ENCODE results near the gene FKBP6.
A peak's percentile ranks its signal among the peaks of the same experiment; 100 is the strongest.
"Not testable (repeated sequence)": the region's sequence is repeated elsewhere in the genome, so short reads cannot be mapped to it uniquely, and the experiment has no call there.

The FKBP6 gene

DNA sequence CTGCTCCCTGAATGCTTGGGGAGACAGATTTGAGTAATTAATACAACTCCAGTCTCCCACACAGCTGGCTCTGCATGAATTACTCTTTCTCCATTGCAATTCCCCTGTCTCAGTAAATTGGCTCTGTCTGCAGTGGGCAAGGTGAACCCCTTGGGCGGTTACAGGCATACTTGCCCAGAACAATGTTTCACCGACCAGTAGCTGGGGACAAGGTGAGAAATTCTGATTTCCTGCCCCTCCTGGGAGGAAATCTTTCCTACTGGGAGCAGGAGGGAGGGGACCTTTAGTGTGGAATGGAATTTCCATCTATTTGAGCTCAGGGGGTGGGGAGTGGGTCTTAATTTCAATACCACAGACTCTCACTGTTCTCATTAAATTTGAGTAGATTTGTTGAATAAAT lies 63.4 kb downstream of the FKBP6 start:
- no peak overlapping the region for H3K27ac ChIP-seq (ENCODE audit: low read depth, low read length, severe bottlenecking)
- H3K4me3 ChIP-seq (ENCODE audit: extremely low read depth, insufficient read depth, low read length, poor library complexity, severe bottlenecking) = no peak overlapping the region
- no peaks in the 10 kb centered on the region for H3K36me3 ChIP-seq (ENCODE audit: control insufficient read depth, insufficient read depth, low read length)
- peaks cover 13% of the 10 kb centered on the region for H3K9me3 ChIP-seq (ENCODE audit: control insufficient read depth, low read length)
- no peaks in the 10 kb centered on the region for H3K4me1 ChIP-seq (ENCODE audit: control insufficient read depth, insufficient read depth, low read length, poor library complexity, severe bottlenecking)
- WGBS, 2 experiments (ENCODE audit: insufficient coverage in 2 of 2) = 38% methylated on average over 2 of the region's 2 CpGs; no CpG with 5 or more reads in 1 of the 2 experiments

DNA sequence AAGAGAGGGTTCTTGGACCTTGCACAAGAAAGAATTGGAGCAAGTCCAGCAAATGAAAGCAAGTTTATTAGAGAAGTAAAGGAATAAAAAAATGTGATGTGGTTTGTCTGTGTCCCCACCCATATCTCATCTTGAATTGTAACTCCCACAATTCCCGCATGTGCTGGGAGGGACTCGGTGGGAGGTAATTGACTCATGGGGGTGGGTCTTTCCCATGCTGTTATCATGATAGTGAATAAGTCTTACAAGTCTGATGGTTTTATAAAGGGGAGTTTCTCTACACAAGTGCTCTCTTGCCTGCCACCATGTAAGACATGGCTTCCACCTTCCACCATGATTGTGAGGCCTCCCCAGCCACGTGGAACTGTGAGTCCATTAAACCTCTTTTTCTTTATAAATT lies 66.5 kb downstream of the FKBP6 start:
- peaks cover 5% of the 10 kb centered on the region for H3K4me1 ChIP-seq (ENCODE audit: control insufficient read depth, insufficient read depth, low read length, poor library complexity, severe bottlenecking)
- no peaks in the 10 kb centered on the region for H3K36me3 ChIP-seq (ENCODE audit: control insufficient read depth, insufficient read depth, low read length)
- no peak overlapping the region for H3K4me3 ChIP-seq (ENCODE audit: extremely low read depth, insufficient read depth, low read length, poor library complexity, severe bottlenecking)
- H3K9me3 ChIP-seq (ENCODE audit: control insufficient read depth, low read length) = peaks cover 4% of the 10 kb centered on the region
- no CpG with 5 or more reads among the region's 3 CpGs for WGBS, 2 experiments (ENCODE audit: insufficient coverage in 2 of 2)
- no peak overlapping the region for H3K27ac ChIP-seq (ENCODE audit: low read depth, low read length, severe bottlenecking)

DNA sequence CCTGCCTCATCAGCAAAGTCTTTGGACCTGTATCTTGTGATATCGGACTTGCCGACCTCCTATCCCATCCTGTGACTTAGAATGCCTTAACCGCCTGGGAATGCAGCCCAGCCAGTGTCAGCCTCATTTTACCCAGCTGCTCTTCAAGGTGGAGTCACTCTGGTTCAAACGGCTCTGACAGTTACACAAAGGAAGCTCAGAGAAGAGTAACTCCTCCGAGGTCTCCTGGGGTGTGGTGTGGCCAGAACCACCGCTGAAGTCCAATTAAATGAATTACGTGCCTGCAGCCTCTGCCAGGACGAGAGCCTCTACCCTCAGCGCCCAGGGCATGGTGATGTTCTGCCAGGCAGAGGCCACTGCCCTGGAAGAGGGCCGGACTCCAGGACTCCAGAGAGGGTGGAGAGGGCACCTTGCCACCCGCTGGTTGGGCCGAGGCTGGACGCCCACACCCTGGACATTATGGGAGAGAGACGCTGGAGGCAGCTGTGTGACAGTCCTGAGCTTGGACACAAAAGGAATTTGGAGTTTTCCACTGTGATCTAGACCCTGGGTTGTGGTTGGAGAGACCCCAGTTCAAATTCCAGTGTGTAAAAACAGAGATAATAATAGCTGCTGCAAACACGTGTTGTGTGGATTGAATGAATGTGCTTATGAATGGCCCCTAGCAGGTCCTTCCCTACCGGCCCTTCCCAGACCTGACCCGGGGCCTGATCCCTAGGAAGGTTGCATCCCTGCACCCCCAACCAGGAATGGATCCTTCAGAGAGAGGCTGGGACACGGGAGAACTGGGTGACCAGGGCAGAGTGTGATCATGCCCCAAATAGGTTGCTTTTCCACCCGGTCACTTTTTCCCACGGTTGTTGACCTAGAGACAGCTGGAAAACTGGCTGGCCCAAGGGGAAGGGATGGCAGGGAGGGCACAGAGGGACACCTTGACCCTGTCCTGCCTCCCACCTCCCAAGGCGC lies 67.9 kb downstream of the FKBP6 start:
- H3K4me3 ChIP-seq (ENCODE audit: extremely low read depth, insufficient read depth, low read length, poor library complexity, severe bottlenecking) = no peak overlapping the region
- H3K4me1 ChIP-seq (ENCODE audit: control insufficient read depth, insufficient read depth, low read length, poor library complexity, severe bottlenecking) = peaks cover 5% of the 10 kb centered on the region
- WGBS, 2 experiments (ENCODE audit: insufficient coverage in 2 of 2) = 83 to 85% methylated on average over 15 to 19 of the region's 21 CpGs
- H3K27ac ChIP-seq (ENCODE audit: low read depth, low read length, severe bottlenecking) = no peak overlapping the region
- H3K9me3 ChIP-seq (ENCODE audit: control insufficient read depth, low read length) = peaks cover 4% of the 10 kb centered on the region
- H3K36me3 ChIP-seq (ENCODE audit: control insufficient read depth, insufficient read depth, low read length) = no peaks in the 10 kb centered on the region

DNA sequence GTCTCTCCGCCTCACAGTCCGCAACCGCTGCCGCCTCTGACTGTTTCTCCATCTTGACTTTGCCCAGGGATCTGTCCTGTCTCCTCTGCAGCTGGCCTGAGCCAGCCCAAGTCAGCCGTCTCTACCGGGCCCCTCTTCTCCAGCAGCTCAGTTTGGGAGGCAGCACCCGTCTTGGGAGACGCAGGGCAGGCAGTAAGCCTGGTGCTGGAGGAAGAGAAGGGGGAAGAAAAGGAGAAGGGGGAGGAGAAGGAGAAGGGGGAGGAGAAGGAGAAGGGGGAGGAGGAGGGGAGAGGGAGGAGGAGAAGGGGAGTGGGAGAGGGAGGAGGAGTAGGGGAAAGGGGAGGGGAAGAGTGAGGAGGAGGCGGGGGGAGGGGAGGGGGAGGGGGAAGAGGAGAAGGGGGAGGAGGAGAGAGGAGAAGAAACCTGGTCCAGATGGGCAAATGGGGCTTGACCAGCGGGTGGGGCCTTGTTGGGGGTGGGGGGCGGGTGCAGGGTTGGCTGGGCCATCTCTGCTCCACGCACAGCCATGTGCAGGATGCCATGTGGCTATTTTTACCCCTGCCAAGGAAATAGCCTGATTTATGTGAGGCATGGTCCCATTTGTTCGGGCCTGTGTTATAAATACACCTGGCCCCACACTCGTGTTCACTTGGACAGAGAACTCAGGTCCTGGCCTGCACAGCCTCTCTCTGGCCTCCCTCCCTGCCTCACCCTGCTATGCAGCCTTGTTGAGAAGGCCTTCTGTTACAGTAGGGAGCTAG lies 69.7 kb downstream of the FKBP6 start:
- peak overlapping the region; percentile 27 for H3K4me3 ChIP-seq (ENCODE audit: extremely low read depth, insufficient read depth, low read length, poor library complexity, severe bottlenecking)
- no peaks in the 10 kb centered on the region for H3K36me3 ChIP-seq (ENCODE audit: control insufficient read depth, insufficient read depth, low read length)
- H3K4me1 ChIP-seq (ENCODE audit: control insufficient read depth, insufficient read depth, low read length, poor library complexity, severe bottlenecking) = peaks cover 5% of the 10 kb centered on the region
- WGBS, 2 experiments (ENCODE audit: insufficient coverage in 2 of 2) = 37 to 67% methylated on average over 6 to 11 of the region's 14 CpGs
- H3K27ac ChIP-seq (ENCODE audit: low read depth, low read length, severe bottlenecking) = no peak overlapping the region
- no peaks in the 10 kb centered on the region for H3K9me3 ChIP-seq (ENCODE audit: control insufficient read depth, low read length)

DNA sequence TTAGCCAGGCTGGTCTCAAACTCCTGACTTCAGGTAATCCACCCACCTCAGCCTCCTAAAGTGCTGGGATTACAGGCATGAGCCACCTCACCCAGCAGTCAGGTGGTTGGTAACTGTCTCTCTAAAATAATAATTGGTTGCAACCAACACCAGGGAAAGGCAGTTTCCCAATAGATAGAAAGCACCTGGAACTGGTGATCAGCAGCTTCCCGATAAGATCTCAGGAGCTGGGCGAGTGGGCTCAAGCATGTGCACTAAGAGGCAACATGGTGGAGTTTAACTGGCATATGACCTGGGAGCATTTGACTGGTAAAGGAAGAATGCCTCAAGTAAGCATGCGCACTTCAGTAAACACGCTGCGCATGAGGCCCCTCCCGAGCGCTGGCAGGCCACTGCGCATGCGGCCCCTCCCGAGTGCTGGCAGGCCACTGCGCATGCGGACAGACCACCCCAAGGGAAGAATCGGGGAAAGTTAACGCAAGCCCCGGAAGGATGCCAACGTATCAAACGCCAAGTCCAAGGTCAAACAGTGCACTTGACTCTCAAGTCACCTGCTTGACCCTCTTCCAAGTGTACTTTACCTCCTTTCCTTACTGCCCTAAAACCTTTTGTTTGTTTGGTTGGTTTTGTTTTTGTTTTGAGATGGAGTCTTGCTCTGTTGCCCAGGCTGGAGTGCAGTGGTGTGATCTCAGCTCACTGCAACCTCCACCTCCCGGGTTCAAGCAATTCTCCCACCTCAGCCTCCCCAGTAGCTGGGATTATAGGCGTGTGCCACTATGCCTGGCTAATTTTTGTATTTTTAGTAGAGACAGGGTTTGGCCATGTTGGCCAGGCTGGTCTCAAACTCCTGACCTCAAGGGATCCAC lies 71.5 kb downstream of the FKBP6 start:
- not testable (repeated sequence) for H3K4me3 ChIP-seq (ENCODE audit: extremely low read depth, insufficient read depth, low read length, poor library complexity, severe bottlenecking); H3K9me3 ChIP-seq (ENCODE audit: control insufficient read depth, low read length); H3K4me1 ChIP-seq (ENCODE audit: control insufficient read depth, insufficient read depth, low read length, poor library complexity, severe bottlenecking); H3K36me3 ChIP-seq (ENCODE audit: control insufficient read depth, insufficient read depth, low read length); H3K27ac ChIP-seq (ENCODE audit: low read depth, low read length, severe bottlenecking)
- WGBS, 2 experiments (ENCODE audit: insufficient coverage in 2 of 2) = 72 to 79% methylated on average over 14 to 17 of the region's 19 CpGs

DNA sequence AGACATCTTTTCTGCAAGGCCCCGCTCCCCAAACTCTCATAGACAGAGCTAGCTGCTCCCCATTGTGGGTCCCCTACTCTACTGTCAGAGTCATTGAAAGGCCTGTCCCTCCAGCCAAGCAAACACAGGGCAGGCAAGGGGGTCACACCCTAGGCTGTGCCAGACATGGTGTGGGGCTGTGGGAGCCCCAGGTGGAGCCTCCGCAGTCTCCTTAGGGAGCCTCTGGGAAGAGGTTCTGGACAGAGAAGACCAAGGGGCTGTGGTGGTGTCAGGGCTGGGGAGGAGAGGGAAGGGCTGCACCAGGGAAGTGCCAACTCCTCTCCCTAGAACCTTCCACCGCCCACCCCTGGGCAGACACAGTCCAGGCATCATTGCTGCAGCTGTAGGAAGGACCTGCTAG lies 76.9 kb downstream of the FKBP6 start:
- not testable (repeated sequence) for H3K36me3 ChIP-seq (ENCODE audit: control insufficient read depth, insufficient read depth, low read length); H3K4me3 ChIP-seq (ENCODE audit: extremely low read depth, insufficient read depth, low read length, poor library complexity, severe bottlenecking); H3K9me3 ChIP-seq (ENCODE audit: control insufficient read depth, low read length); H3K27ac ChIP-seq (ENCODE audit: low read depth, low read length, severe bottlenecking); H3K4me1 ChIP-seq (ENCODE audit: control insufficient read depth, insufficient read depth, low read length, poor library complexity, severe bottlenecking)
- WGBS, 2 experiments (ENCODE audit: insufficient coverage in 2 of 2) = 100% methylated on average over 1 to 2 of the region's 3 CpGs
